ENCODE results near the gene DLX2. TPM values are rescaled to one million over a fixed set of nuclear protein-coding genes. Genes with fewer than 3 reads are reported as not detected.

The DLX2 gene
- total and polyA plus RNA-seq, 2 donors (not counting 3 experiments of a cell fraction or from before 2014, with no cell fraction given), result not detected

DNA sequence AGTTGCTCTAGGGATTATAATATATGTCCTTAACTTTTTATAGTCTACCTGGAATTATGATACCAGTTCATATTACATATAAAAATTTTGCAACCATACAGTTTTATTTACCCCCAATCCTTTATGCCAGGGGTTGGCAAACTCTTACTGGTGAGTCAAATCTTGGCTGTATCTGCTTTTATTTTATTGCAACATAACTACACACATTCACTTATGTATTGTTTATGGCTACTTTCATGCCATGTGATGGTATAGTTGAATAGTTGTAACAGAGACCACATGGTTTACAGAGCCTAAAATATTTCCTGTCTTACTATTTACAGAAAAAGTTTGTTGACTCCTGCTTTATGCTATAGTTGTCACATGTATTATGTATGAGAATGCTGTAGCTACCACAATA is 25.8 kb upstream of the DLX2 start:
- no peaks in the 10 kb centered on the region for H3K9me1 ChIP-seq (replicated peaks; ENCODE audit: control insufficient read depth, extremely low read depth, insufficient read depth, low read length)
- no peaks in the 10 kb centered on the region for H3K36me3 ChIP-seq (ENCODE audit: control insufficient read depth in 2 of 2, extremely low read depth in 1 of 2, insufficient read depth in 2 of 2, low read length in 2 of 2)
- no peak overlapping the region for H3K4me3 ChIP-seq (replicated peaks in 1 of 3; ENCODE audit: insufficient read depth in 1 of 3, low read depth in 1 of 3, low read length in 3 of 3)
- H2AFZ ChIP-seq (ENCODE audit: low read depth, low read length), result no peak overlapping the region
- no peaks in the 10 kb centered on the region for H3K4me1 ChIP-seq (ENCODE audit: control insufficient read depth, extremely low read depth, insufficient read depth, low read length)
- H3K79me2 ChIP-seq (ENCODE audit: control insufficient read depth, insufficient read depth, low read length), result no peaks in the 10 kb centered on the region
- intact Hi-C loops (cut with micrococcal nuclease) (no loop called here), dilution Hi-C loops (cut with MboI; ENCODE audit: extremely low pct_ligation_motif_present, low sequenced_read_pairs) (no loop called here)
- peaks cover 0 to 1% of the 10 kb centered on the region in 2 experiments for H3K27me3 ChIP-seq (ENCODE audit: control insufficient read depth in 2 of 2, insufficient read depth in 2 of 2, low read length in 2 of 2)
- ChIA-PET CTCF (interaction anchor here (0.5 to 2.9 kb wide), 13 partner anchors 11 to 555 kb away, joined by 3 to 68 read pairs (median 3); no protein-coding TSS in a partner anchor), POLR2A (no interaction called here)
- no peak overlapping the region for H3K9ac ChIP-seq (replicated peaks; ENCODE audit: extremely low read depth, insufficient read depth, low read length)
- no peak for TF ChIP-seq JUN (IDR thresholded peaks at IDR 0.05; ENCODE audit: borderline replicate concordance, insufficient read depth, insufficient read length, low read depth)
- TF ChIP-seq, protein P1, sequence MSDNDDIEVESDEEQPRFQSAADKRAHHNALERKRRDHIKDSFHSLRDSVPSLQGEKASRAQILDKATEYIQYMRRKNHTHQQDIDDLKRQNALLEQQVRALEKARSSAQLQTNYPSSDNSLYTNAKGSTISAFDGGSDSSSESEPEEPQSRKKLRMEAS (IDR thresholded peaks at IDR 0.05; ENCODE audit: insufficient read depth, insufficient read length), result no peak
- no peak for TF ChIP-seq POLR2AphosphoS5 (IDR thresholded peaks at IDR 0.05; ENCODE audit: insufficient read depth, low read depth, low read length)
- TF ChIP-seq POLR2A (IDR thresholded peaks at IDR 0.05; ENCODE audit: low read depth, low read length), result no peak
- no peak for TF ChIP-seq EZH2 (IDR thresholded peaks at IDR 0.05; ENCODE audit: borderline replicate concordance, low read depth, low read length, severe bottlenecking)
- no peaks in the 10 kb centered on the region for H3K9me3 ChIP-seq (replicated peaks; ENCODE audit: control insufficient read depth, insufficient read depth, low read length)
- no peaks in the 10 kb centered on the region for H4K20me1 ChIP-seq (replicated peaks; ENCODE audit: control insufficient read depth, extremely low read depth, insufficient read depth, low read length)
- DNase-seq (ENCODE audit: low read depth, low spot score) (no peak), FAIRE-seq (no peak)
- H3K27ac ChIP-seq (ENCODE audit: insufficient read depth, low read depth, low read length), result no peak overlapping the region
- H3K4me2 ChIP-seq (ENCODE audit: insufficient read depth, low read length), result no peak overlapping the region
- no TSS peak for BruUV-seq (replicated peaks)

DNA sequence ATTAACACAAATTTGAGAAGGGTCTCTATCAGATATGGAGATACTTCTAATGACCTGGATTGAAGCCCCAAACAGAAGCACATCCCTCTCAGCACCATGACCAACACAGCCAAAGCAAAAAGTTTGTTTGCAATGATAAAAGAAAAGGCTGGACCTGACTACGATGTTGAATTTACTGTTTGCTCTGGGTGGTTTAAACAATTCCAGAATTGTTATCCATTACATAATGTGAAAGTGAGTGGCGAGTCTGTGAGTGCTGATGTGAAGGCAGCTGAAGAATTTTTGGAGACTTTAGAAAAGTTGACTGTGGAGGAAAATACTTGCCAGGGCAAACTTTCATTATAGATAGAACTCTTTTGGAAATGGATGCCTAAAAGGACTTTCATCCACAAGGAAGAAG is 17.4 kb upstream of the DLX2 start:
- Histone ChIP-seq H3K4me1 (ENCODE audit: control insufficient read depth, extremely low read depth, insufficient read depth, low read length) (peaks cover 4% of the 10 kb centered on the region), H3K9ac (replicated peaks; ENCODE audit: extremely low read depth, insufficient read depth, low read length) (no peak overlapping the region), H3K9me1 (replicated peaks; ENCODE audit: control insufficient read depth, extremely low read depth, insufficient read depth, low read length) (no peaks in the 10 kb centered on the region), H3K27ac (ENCODE audit: insufficient read depth, low read depth, low read length) (no peak overlapping the region), H4K20me1 (replicated peaks; ENCODE audit: control insufficient read depth, extremely low read depth, insufficient read depth, low read length) (no peaks in the 10 kb centered on the region), H2AFZ (ENCODE audit: low read depth, low read length) (no peak overlapping the region), H3K36me3 (ENCODE audit: control insufficient read depth in 2 of 2, extremely low read depth in 1 of 2, insufficient read depth in 2 of 2, low read length in 2 of 2) (no peaks in the 10 kb centered on the region), H3K27me3 (ENCODE audit: control insufficient read depth in 2 of 2, insufficient read depth in 2 of 2, low read length in 2 of 2) (peaks cover 2 to 4% of the 10 kb centered on the region in 2 experiments), H3K9me3 (replicated peaks; ENCODE audit: control insufficient read depth, insufficient read depth, low read length) (no peaks in the 10 kb centered on the region), H3K4me3 (replicated peaks in 1 of 3; ENCODE audit: insufficient read depth in 1 of 3, low read depth in 1 of 3, low read length in 3 of 3) (no peak overlapping the region), H3K79me2 (ENCODE audit: control insufficient read depth, insufficient read depth, low read length) (no peaks in the 10 kb centered on the region), H3K4me2 (ENCODE audit: insufficient read depth, low read length) (no peak overlapping the region)
- dilution Hi-C loops (cut with MboI; ENCODE audit: extremely low pct_ligation_motif_present, low sequenced_read_pairs), result no loop called here
- intact Hi-C loops (cut with micrococcal nuclease), result no loop called here
- BruUV-seq (replicated peaks), result no TSS peak
- DNase-seq (ENCODE audit: low read depth, low spot score) (no peak), FAIRE-seq (no peak)
- TF ChIP-seq, protein P1 (IDR thresholded peaks at IDR 0.05; ENCODE audit: insufficient read depth, insufficient read length), result no peak
- TF ChIP-seq, protein P2, sequence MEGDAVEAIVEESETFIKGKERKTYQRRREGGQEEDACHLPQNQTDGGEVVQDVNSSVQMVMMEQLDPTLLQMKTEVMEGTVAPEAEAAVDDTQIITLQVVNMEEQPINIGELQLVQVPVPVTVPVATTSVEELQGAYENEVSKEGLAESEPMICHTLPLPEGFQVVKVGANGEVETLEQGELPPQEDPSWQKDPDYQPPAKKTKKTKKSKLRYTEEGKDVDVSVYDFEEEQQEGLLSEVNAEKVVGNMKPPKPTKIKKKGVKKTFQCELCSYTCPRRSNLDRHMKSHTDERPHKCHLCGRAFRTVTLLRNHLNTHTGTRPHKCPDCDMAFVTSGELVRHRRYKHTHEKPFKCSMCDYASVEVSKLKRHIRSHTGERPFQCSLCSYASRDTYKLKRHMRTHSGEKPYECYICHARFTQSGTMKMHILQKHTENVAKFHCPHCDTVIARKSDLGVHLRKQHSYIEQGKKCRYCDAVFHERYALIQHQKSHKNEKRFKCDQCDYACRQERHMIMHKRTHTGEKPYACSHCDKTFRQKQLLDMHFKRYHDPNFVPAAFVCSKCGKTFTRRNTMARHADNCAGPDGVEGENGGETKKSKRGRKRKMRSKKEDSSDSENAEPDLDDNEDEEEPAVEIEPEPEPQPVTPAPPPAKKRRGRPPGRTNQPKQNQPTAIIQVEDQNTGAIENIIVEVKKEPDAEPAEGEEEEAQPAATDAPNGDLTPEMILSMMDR (IDR thresholded peaks at IDR 0.05; ENCODE audit: extremely low read depth in 1 of 2, insufficient read depth in 1 of 2, low read depth in 1 of 2, low read length in 2 of 2), result no peak
- no peak for TF ChIP-seq GATA2 (IDR thresholded peaks at IDR 0.05; ENCODE audit: insufficient read depth, insufficient read length, low read depth, low read length)
- TF ChIP-seq POLR2AphosphoS5 (IDR thresholded peaks at IDR 0.05; ENCODE audit: insufficient read depth, low read depth, low read length), result no peak
- TF ChIP-seq EZH2 (IDR thresholded peaks at IDR 0.05; ENCODE audit: borderline replicate concordance, low read depth, low read length, severe bottlenecking), result no peak
- no peak for TF ChIP-seq POLR2A (IDR thresholded peaks at IDR 0.05; ENCODE audit: low read depth, low read length)
- no peak for TF ChIP-seq FOS (IDR thresholded peaks at IDR 0.05; ENCODE audit: borderline replicate concordance, insufficient read depth, low read length)
- no peak for TF ChIP-seq JUN (IDR thresholded peaks at IDR 0.05; ENCODE audit: borderline replicate concordance, insufficient read depth, insufficient read length, low read depth)
- no peak for TF ChIP-seq MYC (IDR thresholded peaks at IDR 0.05; ENCODE audit: low read depth, low read length)
- ChIA-PET POLR2A (interaction anchor here (0.6 kb wide), 1 partner anchor 931 kb away, joined by 8 read pairs; no protein-coding TSS in a partner anchor), CTCF (interaction anchor here (1.5 kb wide), 1 partner anchor 414 kb away, joined by 5 read pairs; no protein-coding TSS in a partner anchor)
